Measurements from ENCODE around the gene FAM20B. TPM values are rescaled to one million over a fixed set of nuclear protein-coding genes. Genes with fewer than 3 reads are reported as not detected.

FAM20B gene
- total RNA-seq, 1 experiment from 2014 or later, result 35.4 TPM

DNA sequence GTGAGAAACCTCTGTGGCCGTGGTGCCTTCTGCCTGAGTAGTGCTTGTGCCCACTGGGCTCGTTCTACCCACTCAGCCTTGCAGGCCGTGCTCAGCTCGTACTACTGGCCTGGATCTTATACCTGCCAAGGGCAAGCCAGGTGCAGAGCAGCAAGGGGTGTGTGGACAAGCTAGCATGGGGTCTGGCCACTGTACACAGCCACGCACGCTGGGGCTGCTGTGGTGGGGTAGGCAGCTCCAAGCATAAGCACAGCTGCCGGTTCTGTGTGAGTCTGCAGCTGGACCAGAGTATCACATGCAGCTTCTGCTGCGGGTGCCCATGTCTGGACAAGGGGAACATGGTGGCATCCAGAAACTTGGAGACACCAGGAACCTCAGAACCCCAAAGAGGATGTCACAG is 16.4 kb downstream of the FAM20B start:
- H3K9ac ChIP-seq (ENCODE audit: extremely low read depth, insufficient read length, low read length), result no peak overlapping the region
- no peak overlapping the region for H3K4me2 ChIP-seq (ENCODE audit: insufficient read depth, insufficient read length, low read length)
- H3K23ac ChIP-seq (ENCODE audit: insufficient read length, low read depth, low read length), result no peak overlapping the region
- H3K4me1 ChIP-seq (ENCODE audit: insufficient read depth, low read length), result peaks cover 3% of the 10 kb centered on the region; the same call in 1 of the 2 replicates
- no peak overlapping the region for H2BK20ac ChIP-seq (ENCODE audit: low read depth, low read length, poor library complexity, severe bottlenecking)
- Mint-ChIP-seq H3K27me3 (ENCODE audit: low read depth) (no peaks in the 10 kb centered on the region; the same call in 1 of the 2 replicates), H3K27ac (no peak overlapping the region), H3K9me3 (peaks cover 14 to 15% of the 10 kb centered on the region in 2 experiments; a peak in 4 of 5 replicates), H3K4me3 (no peak overlapping the region), H3K36me3 (ENCODE audit: insufficient read depth in 1 of 3, low read depth in 3 of 3) (peaks cover 12 to 17% (median 13%) of the 10 kb centered on the region in 3 experiments; a peak in 5 of 7 replicates), H3K4me1 (peaks cover 11% of the 10 kb centered on the region in 2 experiments)
- H3K4ac ChIP-seq (ENCODE audit: low read depth, low read length), result no peak overlapping the region
- no peak overlapping the region for H2AK5ac ChIP-seq (ENCODE audit: insufficient read length, low read length)
- no peak overlapping the region for H3K56ac ChIP-seq (ENCODE audit: insufficient read length, low read depth, low read length)
- TF ChIP-seq, protein P1, sequence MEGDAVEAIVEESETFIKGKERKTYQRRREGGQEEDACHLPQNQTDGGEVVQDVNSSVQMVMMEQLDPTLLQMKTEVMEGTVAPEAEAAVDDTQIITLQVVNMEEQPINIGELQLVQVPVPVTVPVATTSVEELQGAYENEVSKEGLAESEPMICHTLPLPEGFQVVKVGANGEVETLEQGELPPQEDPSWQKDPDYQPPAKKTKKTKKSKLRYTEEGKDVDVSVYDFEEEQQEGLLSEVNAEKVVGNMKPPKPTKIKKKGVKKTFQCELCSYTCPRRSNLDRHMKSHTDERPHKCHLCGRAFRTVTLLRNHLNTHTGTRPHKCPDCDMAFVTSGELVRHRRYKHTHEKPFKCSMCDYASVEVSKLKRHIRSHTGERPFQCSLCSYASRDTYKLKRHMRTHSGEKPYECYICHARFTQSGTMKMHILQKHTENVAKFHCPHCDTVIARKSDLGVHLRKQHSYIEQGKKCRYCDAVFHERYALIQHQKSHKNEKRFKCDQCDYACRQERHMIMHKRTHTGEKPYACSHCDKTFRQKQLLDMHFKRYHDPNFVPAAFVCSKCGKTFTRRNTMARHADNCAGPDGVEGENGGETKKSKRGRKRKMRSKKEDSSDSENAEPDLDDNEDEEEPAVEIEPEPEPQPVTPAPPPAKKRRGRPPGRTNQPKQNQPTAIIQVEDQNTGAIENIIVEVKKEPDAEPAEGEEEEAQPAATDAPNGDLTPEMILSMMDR (conservative IDR thresholded peaks at IDR 0.05), result no peak
- no peak overlapping the region for H2BK120ac ChIP-seq (ENCODE audit: low read depth, low read length, poor library complexity, severe bottlenecking)
- no peaks in the 10 kb centered on the region for H3K23me2 ChIP-seq (ENCODE audit: insufficient read length, low read depth, low read length, poor library complexity, severe bottlenecking)
- WGBS (ENCODE audit: extremely low coverage, insufficient read length, low lambda C conversion rate), result no CpG with 5 or more reads among the region's 8 CpGs
- H2BK12ac ChIP-seq (ENCODE audit: insufficient read length, low read depth, low read length), result no peak overlapping the region
- H3K27me3 ChIP-seq (ENCODE audit: insufficient read depth, low read length), result no peaks in the 10 kb centered on the region
- DNase-seq, result no peak
- H3K18ac ChIP-seq (ENCODE audit: insufficient read length, low read depth, low read length), result no peak overlapping the region
- H3K27ac ChIP-seq (ENCODE audit: insufficient read length, low read depth, low read length), result no peak overlapping the region
- no peak overlapping the region for H2AFZ ChIP-seq (ENCODE audit: low read length)
- peaks cover 5% of the 10 kb centered on the region; the same call in 1 of the 2 replicates for H3K79me2 ChIP-seq (ENCODE audit: insufficient read depth, low read length)
- H3T11ph ChIP-seq (ENCODE audit: low read length), result no peak overlapping the region
- no peaks in the 10 kb centered on the region for H3K9me3 ChIP-seq (ENCODE audit: control insufficient read depth, low read depth, low read length)
- H4K8ac ChIP-seq (replicated peaks; ENCODE audit: insufficient read length, low read depth, low read length), result no peak overlapping the region
- H2BK15ac ChIP-seq (ENCODE audit: low read depth, low read length), result no peak overlapping the region
- H3K79me1 ChIP-seq (ENCODE audit: insufficient read depth, low read depth, low read length, poor library complexity, severe bottlenecking), result no peaks in the 10 kb centered on the region
- no peak overlapping the region; the same call in 1 of the 2 replicates for H3K14ac ChIP-seq (ENCODE audit: insufficient read depth, low read length)
- no peak overlapping the region for H2BK5ac ChIP-seq (ENCODE audit: insufficient read length, low read length)
- no peaks in the 10 kb centered on the region for H4K20me1 ChIP-seq (ENCODE audit: control insufficient read depth, insufficient read depth, insufficient read length)
- no peak overlapping the region for H4K5ac ChIP-seq (ENCODE audit: insufficient read length, low read depth, low read length)
- no peak overlapping the region for H4K91ac ChIP-seq (ENCODE audit: insufficient read length, low read depth, low read length)

Measured in H9 (cell line).